Loucy (cell line): Measurements from ENCODE around the gene BCL2.

Experiments used
- H2AFZ ChIP-seq: fragments of 200-600 bp; sonication (generic); 2 replicates; pipeline ENCODE4 v1.6.0; 2016; ENCODE audit warnings: antibody characterized with exemption, mild to moderate bottlenecking, low read length, moderate library complexity
- H3F3A ChIP-seq: fragments of 200-600 bp; 2 replicates; pipeline ENCODE4 v1.6.0; 2016; ENCODE audit warnings: antibody characterized with exemption, low read depth, mild to moderate bottlenecking
- H3K27me3 ChIP-seq: fragments of 200-600 bp; sonication (generic); 2 replicates; pipeline ENCODE4 v1.6.1; 2014; ENCODE audit warnings: low read length, mild to moderate bottlenecking; ENCODE audit not compliant: insufficient read depth, poor library complexity, severe bottlenecking
- H3K36me3 ChIP-seq: fragments of 200-600 bp; sonication (generic); 2 replicates; pipeline ENCODE4 v1.6.1; 2016; ENCODE audit warnings: low read length; ENCODE audit not compliant: insufficient read depth
- H3K4me1 ChIP-seq: fragments of 200-600 bp; sonication (generic); 2 replicates; pipeline ENCODE4 v1.5.1; 2014; ENCODE audit warnings: low read length, mild to moderate bottlenecking; ENCODE audit not compliant: insufficient read depth, poor library complexity, severe bottlenecking
- H3K4me2 ChIP-seq: fragments of 200-600 bp; sonication (generic); 2 replicates; pipeline ENCODE4 v1.6.0; 2014; ENCODE audit warnings: antibody characterized with exemption, low read length, low read depth, mild to moderate bottlenecking; ENCODE audit not compliant: poor library complexity, severe bottlenecking
- H3K4me3 ChIP-seq: fragments of 200-600 bp; sonication (generic); 2 replicates; pipeline ENCODE4 v1.5.1; 2014; ENCODE audit warnings: low read length, mild to moderate bottlenecking, mixed read lengths; ENCODE audit not compliant: poor library complexity, severe bottlenecking
- H3K79me2 ChIP-seq: fragments of 200-600 bp; sonication (generic); 2 replicates; pipeline ENCODE4 v1.6.1; 2014; ENCODE audit warnings: low read length; ENCODE audit not compliant: insufficient read depth
- H3K9ac ChIP-seq: fragments of 200-600 bp; sonication (generic); 2 replicates; pipeline ENCODE4 v1.6.0; 2014; ENCODE audit warnings: mild to moderate bottlenecking, low read depth, low read length, moderate library complexity; ENCODE audit not compliant: poor library complexity, severe bottlenecking
- H3K9me2 ChIP-seq: fragments of 200-600 bp; sonication (generic); replicated peaks from 2 replicates; pipeline ENCODE4 v1.6.1; 2016; ENCODE audit warnings: low read depth, low read length, mixed read lengths
- H3K9me3 ChIP-seq: fragments of 200-600 bp; sonication (generic); 2 replicates; pipeline ENCODE4 v1.6.1; 2014; ENCODE audit warnings: mild to moderate bottlenecking, antibody characterized with exemption, low read length, low read depth; ENCODE audit not compliant: insufficient read depth
- H4K20me1 ChIP-seq: fragments of 200-600 bp; sonication (generic); 2 replicates; pipeline ENCODE4 v1.6.0; 2014; ENCODE audit warnings: antibody characterized with exemption, low read length, mild to moderate bottlenecking; ENCODE audit not compliant: insufficient read depth, poor library complexity, severe bottlenecking
- EZH2phosphoT487 ChIP-seq: fragments of 200-600 bp; IDR thresholded peaks from 2 replicates; pipeline ENCODE4 v1.6.1; 2018; ENCODE audit warnings: antibody characterized with exemption, mild to moderate bottlenecking, moderate library complexity, borderline replicate concordance
- TF ChIP-seq, protein P1 (sequence below): fragments of 200-600 bp; sonication (generic); conservative IDR thresholded peaks from 2 replicates; pipeline ENCODE4 v1.5.1; 2014; ENCODE audit warnings: mild to moderate bottlenecking, antibody characterized with exemption, low read length

The BCL2 gene

GRCh38 chr18:63083020-63083531, 236.5 kb downstream of the BCL2 start:
- Histone ChIP-seq H3K4me3 (no peak overlapping the region), H4K20me1 (no peaks in the 10 kb centered on the region), H3F3A (no peaks in the 10 kb centered on the region), H3K36me3 (no peaks in the 10 kb centered on the region), H3K4me2 (no peak overlapping the region), H2AFZ (no peak overlapping the region), H3K27me3 (no peaks in the 10 kb centered on the region), H3K4me1 (peaks cover 9% of the 10 kb centered on the region), H3K9ac (no peak overlapping the region), H3K9me2 (no peaks in the 10 kb centered on the region), H3K9me3 (peaks cover 4% of the 10 kb centered on the region; the same call in 1 of the 2 replicates), H3K79me2 (no peaks in the 10 kb centered on the region)
- TF ChIP-seq EZH2phosphoT487: no peak
- TF ChIP-seq, protein P1, sequence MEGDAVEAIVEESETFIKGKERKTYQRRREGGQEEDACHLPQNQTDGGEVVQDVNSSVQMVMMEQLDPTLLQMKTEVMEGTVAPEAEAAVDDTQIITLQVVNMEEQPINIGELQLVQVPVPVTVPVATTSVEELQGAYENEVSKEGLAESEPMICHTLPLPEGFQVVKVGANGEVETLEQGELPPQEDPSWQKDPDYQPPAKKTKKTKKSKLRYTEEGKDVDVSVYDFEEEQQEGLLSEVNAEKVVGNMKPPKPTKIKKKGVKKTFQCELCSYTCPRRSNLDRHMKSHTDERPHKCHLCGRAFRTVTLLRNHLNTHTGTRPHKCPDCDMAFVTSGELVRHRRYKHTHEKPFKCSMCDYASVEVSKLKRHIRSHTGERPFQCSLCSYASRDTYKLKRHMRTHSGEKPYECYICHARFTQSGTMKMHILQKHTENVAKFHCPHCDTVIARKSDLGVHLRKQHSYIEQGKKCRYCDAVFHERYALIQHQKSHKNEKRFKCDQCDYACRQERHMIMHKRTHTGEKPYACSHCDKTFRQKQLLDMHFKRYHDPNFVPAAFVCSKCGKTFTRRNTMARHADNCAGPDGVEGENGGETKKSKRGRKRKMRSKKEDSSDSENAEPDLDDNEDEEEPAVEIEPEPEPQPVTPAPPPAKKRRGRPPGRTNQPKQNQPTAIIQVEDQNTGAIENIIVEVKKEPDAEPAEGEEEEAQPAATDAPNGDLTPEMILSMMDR: no peak

DNA sequence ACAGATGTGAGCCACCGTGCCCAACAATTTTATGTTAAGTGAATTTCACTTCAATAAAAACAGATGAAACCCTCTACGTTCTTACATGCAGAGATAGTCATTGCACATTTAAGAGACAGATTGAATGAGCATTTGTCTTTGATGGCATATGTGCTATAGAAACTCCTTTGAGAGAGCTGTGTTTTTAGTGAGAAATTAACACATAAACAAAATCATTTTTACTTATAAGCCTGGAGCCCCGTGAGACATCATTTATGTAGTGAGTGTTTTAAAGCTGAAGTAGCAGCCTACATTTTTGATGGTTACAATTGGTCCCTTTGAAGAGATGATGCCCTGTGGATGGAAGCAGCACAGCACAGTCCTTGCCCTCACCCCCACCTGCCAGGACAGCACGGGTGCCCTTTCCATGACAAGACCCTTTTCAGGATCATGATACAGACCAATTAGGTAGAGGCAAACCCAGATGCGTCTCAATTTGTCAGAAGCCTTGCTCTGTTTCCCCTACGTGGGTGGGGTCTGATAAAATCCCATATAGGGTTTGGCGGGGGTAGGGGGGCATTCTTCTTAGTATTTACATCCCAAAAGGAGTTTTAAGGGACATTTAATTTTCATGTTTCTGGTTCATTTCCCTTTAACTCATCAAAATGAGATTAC, 237.1 kb downstream of the BCL2 start:
- H4K20me1 ChIP-seq: no peaks in the 10 kb centered on the region
- H3K4me2 ChIP-seq: no peak overlapping the region

DNA sequence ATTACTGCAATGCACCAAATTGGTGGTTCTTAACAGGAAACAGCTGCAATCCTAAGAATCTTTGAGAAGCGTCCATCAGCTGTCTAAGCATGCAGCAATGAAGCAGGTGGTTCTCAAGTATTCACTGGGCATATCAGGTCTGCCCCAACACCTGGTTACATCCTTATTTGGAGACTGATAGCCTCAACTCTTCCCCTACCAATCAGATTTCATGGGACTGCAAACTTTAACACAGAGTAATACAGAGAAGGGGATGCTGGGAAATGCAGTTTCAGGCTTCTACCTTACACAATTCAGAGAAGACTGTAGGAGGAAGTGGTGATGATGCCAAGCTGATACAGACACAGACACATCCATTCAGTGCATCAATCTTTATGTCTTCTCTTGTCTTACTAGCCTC, 240.5 kb downstream of the BCL2 start:
- H2AFZ ChIP-seq: peak overlapping the region; percentile 24; the same call in 1 of the 2 replicates
- no peaks in the 10 kb centered on the region for H3K9me2 ChIP-seq
- H4K20me1 ChIP-seq: no peaks in the 10 kb centered on the region
- no peak overlapping the region for H3K4me3 ChIP-seq
- H3K4me2 ChIP-seq: no peak overlapping the region
- no peaks in the 10 kb centered on the region for H3F3A ChIP-seq
- H3K79me2 ChIP-seq: no peaks in the 10 kb centered on the region
- TF ChIP-seq EZH2phosphoT487: no peak
- TF ChIP-seq, protein P1: no peak
- H3K9me3 ChIP-seq: peaks cover 4% of the 10 kb centered on the region; the same call in 1 of the 2 replicates
- H3K9ac ChIP-seq: no peak overlapping the region
- no peaks in the 10 kb centered on the region for H3K27me3 ChIP-seq
- peaks cover 9% of the 10 kb centered on the region for H3K4me1 ChIP-seq
- no peaks in the 10 kb centered on the region for H3K36me3 ChIP-seq

More for the DNA sequence above, 237.1 kb downstream of the BCL2 start:
- Histone ChIP-seq H3K79me2 (no peaks in the 10 kb centered on the region), H3K9me2 (no peaks in the 10 kb centered on the region), H3K9ac (no peak overlapping the region), H3K4me3 (no peak overlapping the region), H3K9me3 (peaks cover 4% of the 10 kb centered on the region; the same call in 1 of the 2 replicates), H2AFZ (no peak overlapping the region), H3K4me1 (peaks cover 9% of the 10 kb centered on the region), H3K27me3 (no peaks in the 10 kb centered on the region), H3K36me3 (no peaks in the 10 kb centered on the region), H3F3A (no peaks in the 10 kb centered on the region)
- no peak for TF ChIP-seq EZH2phosphoT487
- TF ChIP-seq, protein P1: no peak
